ENCODE results near the gene HMCN1. TPM values are rescaled to one million over a fixed set of nuclear protein-coding genes. Genes with fewer than 3 reads are reported as not detected.

Gene HMCN1
- total and polyA plus RNA-seq, 4 donors: 1.5 to 6.8 (median 3.5) TPM

GRCh38 chr1:185785586-185785985, 51.4 kb downstream of the HMCN1 start (continued):
- no peak for TF ChIP-seq SP1 (IDR thresholded peaks at IDR 0.05)
- no peak for TF ChIP-seq FOXA1 (IDR thresholded peaks at IDR 0.05)
- no peak for TF ChIP-seq JUND (IDR thresholded peaks at IDR 0.05)
- TF ChIP-seq TAF1 (conservative IDR thresholded peaks at IDR 0.05): no peak
- TF ChIP-seq, protein P1, sequence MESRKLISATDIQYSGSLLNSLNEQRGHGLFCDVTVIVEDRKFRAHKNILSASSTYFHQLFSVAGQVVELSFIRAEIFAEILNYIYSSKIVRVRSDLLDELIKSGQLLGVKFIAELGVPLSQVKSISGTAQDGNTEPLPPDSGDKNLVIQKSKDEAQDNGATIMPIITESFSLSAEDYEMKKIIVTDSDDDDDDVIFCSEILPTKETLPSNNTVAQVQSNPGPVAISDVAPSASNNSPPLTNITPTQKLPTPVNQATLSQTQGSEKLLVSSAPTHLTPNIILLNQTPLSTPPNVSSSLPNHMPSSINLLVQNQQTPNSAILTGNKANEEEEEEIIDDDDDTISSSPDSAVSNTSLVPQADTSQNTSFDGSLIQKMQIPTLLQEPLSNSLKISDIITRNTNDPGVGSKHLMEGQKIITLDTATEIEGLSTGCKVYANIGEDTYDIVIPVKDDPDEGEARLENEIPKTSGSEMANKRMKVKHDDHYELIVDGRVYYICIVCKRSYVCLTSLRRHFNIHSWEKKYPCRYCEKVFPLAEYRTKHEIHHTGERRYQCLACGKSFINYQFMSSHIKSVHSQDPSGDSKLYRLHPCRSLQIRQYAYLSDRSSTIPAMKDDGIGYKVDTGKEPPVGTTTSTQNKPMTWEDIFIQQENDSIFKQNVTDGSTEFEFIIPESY (IDR thresholded peaks at IDR 0.05): no peak

DNA sequence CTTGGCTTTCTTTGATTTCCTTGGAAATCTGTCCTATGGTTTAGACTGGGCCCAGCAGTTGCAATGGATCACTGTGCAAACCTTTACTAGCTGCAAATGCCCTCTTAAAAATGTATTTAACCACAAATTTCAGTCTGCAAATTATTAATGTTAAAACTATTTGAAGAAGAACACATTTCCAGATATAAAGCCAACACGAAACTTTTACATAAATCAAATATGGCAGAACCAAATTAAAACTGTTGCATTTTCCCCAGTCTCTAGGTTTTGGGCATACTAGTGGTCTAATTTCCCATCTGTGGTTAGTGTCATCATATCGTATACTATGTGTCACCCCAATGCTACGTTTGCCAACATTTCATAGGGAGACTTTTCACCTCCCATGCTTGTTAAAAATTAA, 52.3 kb downstream of the HMCN1 start:
- Histone ChIP-seq H3K27ac (ENCODE audit: low read depth in 1 of 2, low read length in 2 of 2) (no peak overlapping the region), H3K9ac (ENCODE audit: low read depth in 1 of 2, low read length in 2 of 2) (no peak overlapping the region), H3K27me3 (ENCODE audit: control insufficient read depth in 4 of 4, insufficient read depth in 4 of 4, low read length in 3 of 4) (no peaks in the 10 kb centered on the region), H3K36me3 (ENCODE audit: control insufficient read depth in 4 of 4, insufficient read depth in 3 of 4, low read depth in 1 of 4, low read length in 3 of 4) (no peaks in the 10 kb centered on the region), H3K4me3 (ENCODE audit: low read depth in 1 of 3, low read length in 3 of 3) (no peak overlapping the region), H3K4me1 (ENCODE audit: control insufficient read depth in 4 of 4, insufficient read depth in 4 of 4, low read length in 3 of 4) (peaks cover 0 to 3% (median 0%) of the 10 kb centered on the region in 4 donors), H3K9me3 (ENCODE audit: control insufficient read depth in 4 of 4, low read length in 3 of 4) (peaks cover 0 to 2% (median 0%) of the 10 kb centered on the region in 4 donors)
- TF ChIP-seq, protein P2, sequence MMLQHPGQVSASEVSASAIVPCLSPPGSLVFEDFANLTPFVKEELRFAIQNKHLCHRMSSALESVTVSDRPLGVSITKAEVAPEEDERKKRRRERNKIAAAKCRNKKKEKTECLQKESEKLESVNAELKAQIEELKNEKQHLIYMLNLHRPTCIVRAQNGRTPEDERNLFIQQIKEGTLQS (IDR thresholded peaks at IDR 0.05): no peak
- no peak for TF ChIP-seq JUND (IDR thresholded peaks at IDR 0.05)
- no peak for TF ChIP-seq RXRA (IDR thresholded peaks at IDR 0.05)
- TF ChIP-seq NR2F2 (IDR thresholded peaks at IDR 0.05): no peak
- TF ChIP-seq SP1 (IDR thresholded peaks at IDR 0.05): no peak
- no peak for TF ChIP-seq EGR1 (IDR thresholded peaks at IDR 0.05; ENCODE audit: low read depth in 2 of 2)
- TF ChIP-seq MAX (IDR thresholded peaks at IDR 0.05): no peak
- TF ChIP-seq YY1 (IDR thresholded peaks at IDR 0.05): no peak
- TF ChIP-seq RAD21 (IDR thresholded peaks at IDR 0.05): no peak
- TF ChIP-seq HNF4G (IDR thresholded peaks at IDR 0.05): no peak
- TF ChIP-seq TAF1 (conservative IDR thresholded peaks at IDR 0.05): no peak
- TF ChIP-seq, protein P3, sequence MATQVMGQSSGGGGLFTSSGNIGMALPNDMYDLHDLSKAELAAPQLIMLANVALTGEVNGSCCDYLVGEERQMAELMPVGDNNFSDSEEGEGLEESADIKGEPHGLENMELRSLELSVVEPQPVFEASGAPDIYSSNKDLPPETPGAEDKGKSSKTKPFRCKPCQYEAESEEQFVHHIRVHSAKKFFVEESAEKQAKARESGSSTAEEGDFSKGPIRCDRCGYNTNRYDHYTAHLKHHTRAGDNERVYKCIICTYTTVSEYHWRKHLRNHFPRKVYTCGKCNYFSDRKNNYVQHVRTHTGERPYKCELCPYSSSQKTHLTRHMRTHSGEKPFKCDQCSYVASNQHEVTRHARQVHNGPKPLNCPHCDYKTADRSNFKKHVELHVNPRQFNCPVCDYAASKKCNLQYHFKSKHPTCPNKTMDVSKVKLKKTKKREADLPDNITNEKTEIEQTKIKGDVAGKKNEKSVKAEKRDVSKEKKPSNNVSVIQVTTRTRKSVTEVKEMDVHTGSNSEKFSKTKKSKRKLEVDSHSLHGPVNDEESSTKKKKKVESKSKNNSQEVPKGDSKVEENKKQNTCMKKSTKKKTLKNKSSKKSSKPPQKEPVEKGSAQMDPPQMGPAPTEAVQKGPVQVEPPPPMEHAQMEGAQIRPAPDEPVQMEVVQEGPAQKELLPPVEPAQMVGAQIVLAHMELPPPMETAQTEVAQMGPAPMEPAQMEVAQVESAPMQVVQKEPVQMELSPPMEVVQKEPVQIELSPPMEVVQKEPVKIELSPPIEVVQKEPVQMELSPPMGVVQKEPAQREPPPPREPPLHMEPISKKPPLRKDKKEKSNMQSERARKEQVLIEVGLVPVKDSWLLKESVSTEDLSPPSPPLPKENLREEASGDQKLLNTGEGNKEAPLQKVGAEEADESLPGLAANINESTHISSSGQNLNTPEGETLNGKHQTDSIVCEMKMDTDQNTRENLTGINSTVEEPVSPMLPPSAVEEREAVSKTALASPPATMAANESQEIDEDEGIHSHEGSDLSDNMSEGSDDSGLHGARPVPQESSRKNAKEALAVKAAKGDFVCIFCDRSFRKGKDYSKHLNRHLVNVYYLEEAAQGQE (IDR thresholded peaks at IDR 0.05): no peak
- no peak for TF ChIP-seq GABPA (IDR thresholded peaks at IDR 0.05 in 1 of 2, conservative IDR thresholded peaks at IDR 0.05 in 1 of 2)
- no peak for TF ChIP-seq FOXA1 (IDR thresholded peaks at IDR 0.05)
- no peak for TF ChIP-seq HNF4A (conservative IDR thresholded peaks at IDR 0.05)
- no peak for TF ChIP-seq FOXA2 (IDR thresholded peaks at IDR 0.05)
- TF ChIP-seq, protein P4, sequence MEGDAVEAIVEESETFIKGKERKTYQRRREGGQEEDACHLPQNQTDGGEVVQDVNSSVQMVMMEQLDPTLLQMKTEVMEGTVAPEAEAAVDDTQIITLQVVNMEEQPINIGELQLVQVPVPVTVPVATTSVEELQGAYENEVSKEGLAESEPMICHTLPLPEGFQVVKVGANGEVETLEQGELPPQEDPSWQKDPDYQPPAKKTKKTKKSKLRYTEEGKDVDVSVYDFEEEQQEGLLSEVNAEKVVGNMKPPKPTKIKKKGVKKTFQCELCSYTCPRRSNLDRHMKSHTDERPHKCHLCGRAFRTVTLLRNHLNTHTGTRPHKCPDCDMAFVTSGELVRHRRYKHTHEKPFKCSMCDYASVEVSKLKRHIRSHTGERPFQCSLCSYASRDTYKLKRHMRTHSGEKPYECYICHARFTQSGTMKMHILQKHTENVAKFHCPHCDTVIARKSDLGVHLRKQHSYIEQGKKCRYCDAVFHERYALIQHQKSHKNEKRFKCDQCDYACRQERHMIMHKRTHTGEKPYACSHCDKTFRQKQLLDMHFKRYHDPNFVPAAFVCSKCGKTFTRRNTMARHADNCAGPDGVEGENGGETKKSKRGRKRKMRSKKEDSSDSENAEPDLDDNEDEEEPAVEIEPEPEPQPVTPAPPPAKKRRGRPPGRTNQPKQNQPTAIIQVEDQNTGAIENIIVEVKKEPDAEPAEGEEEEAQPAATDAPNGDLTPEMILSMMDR (IDR thresholded peaks at IDR 0.05; ENCODE audit: low read depth, low read length, missing input control): no peak
- TF ChIP-seq, protein P1 (IDR thresholded peaks at IDR 0.05): no peak
- no peak for DNase-seq (ENCODE audit: low spot score)
- 78% methylated on average over 3 of the region's 3 CpGs for WGBS

All from liver (tissue), 9 donors.